Gastrocnemius medialis (tissue), 4 donors: ENCODE measurements around the gene ADARB2. TPM values are rescaled to one million over a fixed set of nuclear protein-coding genes. Genes with fewer than 3 reads are reported as not detected.

Experiments
- ATAC-seq, 2 donors: fragments of 150-250 bp; one replicate each; pipeline ENCODE4 v1.9.1; 2016
- DNase-seq, 2 donors: peaks; one replicate each; pipeline ENCODE4 v3.0.0-alpha.2; 2019
- H3K27ac ChIP-seq, 4 donors: fragments of 200-600 bp; sonication (generic); 1 replicate in 1 of 4; 2 replicates in 3 of 4; pipeline ENCODE4 v1.5.1; 2016 to 2018; ENCODE audit warnings: mild to moderate bottlenecking in 2 of 4, moderate library complexity in 1 of 4
- H3K27me3 ChIP-seq, 3 donors: fragments of 200-600 bp; sonication (generic) in 2 of 3; 1 replicate in 1 of 3; 2 replicates in 2 of 3; pipeline versions ENCODE4 v1.5.1 to v1.6.0; 2016 to 2019; ENCODE audit warnings: mild to moderate bottlenecking in 1 of 3, moderate library complexity in 1 of 3
- H3K36me3 ChIP-seq, 2 donors: fragments of 200-600 bp; sonication (generic) in 1 of 2; one replicate each; pipeline ENCODE4 v1.5.1; 2017 to 2018
- H3K4me1 ChIP-seq, 2 donors: fragments of 200-600 bp; sonication (generic) in 1 of 2; one replicate each; pipeline ENCODE4 v1.5.1; 2016 to 2017; ENCODE audit warnings: mild to moderate bottlenecking in 2 of 2
- H3K4me3 ChIP-seq, 4 donors: fragments of 200-600 bp; sonication (generic) in 3 of 4; 1 replicate in 1 of 4; 2 replicates in 3 of 4; pipeline ENCODE4 v1.5.1; 2016 to 2019; ENCODE audit warnings: mild to moderate bottlenecking in 2 of 4
- H3K9me3 ChIP-seq, 3 donors: fragments of 200-600 bp; sonication (generic) in 2 of 3; 1 replicate in 1 of 3; 2 replicates in 2 of 3; pipeline ENCODE4 v1.5.1; 2016 to 2019
- CTCF ChIP-seq, 5 experiments: fragments of 450-650 bp in 3 of 5; fragments of 200-600 bp in 2 of 5; sonication (generic) in 2 of 5; IDR thresholded peaks in 4 of 5; conservative IDR thresholded peaks in 1 of 5; 1 replicate in 4 of 5; 2 replicates in 1 of 5; pipeline ENCODE4 v1.5.1; 2016 to 2019; ENCODE audit warnings: antibody characterized with exemption in 5 of 5, mild to moderate bottlenecking in 3 of 5, moderate library complexity in 3 of 5
- POLR2A ChIP-seq, 2 donors: fragments of 450-650 bp; IDR thresholded peaks; one replicate each; pipeline ENCODE4 v1.6.1; 2017; ENCODE audit warnings: antibody characterized with exemption in 2 of 2, mild to moderate bottlenecking in 2 of 2, moderate library complexity in 2 of 2
- in situ Hi-C, 4 donors: fragments of 200-750 bp; cut with MboI; loops; one replicate each; pipeline versions ENCODE4 v1.15.0 to v1.8.0; 2017; ENCODE audit warnings: low sequenced_read_pairs in 4 of 4
- intact Hi-C: fragments of 100-400 bp; cut with DNase I; formaldehyde crosslinking; loops from one replicate; pipeline ENCODE4 v1.15.1; 2023; ENCODE audit warnings: low total_unique reads
- total RNA-seq, 4 donors: library from RNA; depleted of rRNA; stranded (reverse); fragments of >200 nt; gene quantifications; one replicate each; pipeline versions ENCODE4 v1.1.0 to v1.2.3, GENCODE V29; 2016

ADARB2 gene
- total RNA-seq, 4 donors from 2014 or later, result 0.07 to 0.87 (median 0.10) TPM

- H3K27me3 ChIP-seq, result no peaks in the 10 kb centered on the region
- intact Hi-C loops (no loop called here), in situ Hi-C loops (no loop called here)
- ATAC-seq (no peak), DNase-seq (no peak)
- no peak overlapping the region for H3K27ac ChIP-seq
- no peak overlapping the region for H3K4me3 ChIP-seq
- TF ChIP-seq POLR2A (IDR thresholded peaks at IDR 0.05) (no peak), CTCF (IDR thresholded peaks at IDR 0.05 in 4 of 5, conservative IDR thresholded peaks at IDR 0.05 in 1 of 5) (no peak)
- H3K9me3 ChIP-seq, result no peaks in the 10 kb centered on the region
- H3K36me3 ChIP-seq, result no peaks in the 10 kb centered on the region
- H3K4me1 ChIP-seq, result no peaks in the 10 kb centered on the region
These were observed 31.1 kb downstream of the ADARB2 start for GRCh38 chr10:1706256-1706655.

GRCh38 chr10:1698185-1698584, 39.1 kb downstream of the ADARB2 start:
- H3K27ac ChIP-seq, result no peak overlapping the region
- H3K9me3 ChIP-seq, result no peaks in the 10 kb centered on the region
- no peak for TF ChIP-seq POLR2A (IDR thresholded peaks at IDR 0.05)
- TF ChIP-seq CTCF (IDR thresholded peaks at IDR 0.05 in 4 of 5, conservative IDR thresholded peaks at IDR 0.05 in 1 of 5), result no peak
- DNase-seq, result no peak
- H3K27me3 ChIP-seq, result no peaks in the 10 kb centered on the region
- in situ Hi-C loops, result no loop called here
- intact Hi-C loops, result no loop called here
- H3K4me3 ChIP-seq, result no peak overlapping the region
- H3K4me1 ChIP-seq, result no peaks in the 10 kb centered on the region
- no peak for ATAC-seq
- no peaks in the 10 kb centered on the region for H3K36me3 ChIP-seq

GRCh38 chr10:1696106-1696505, 41.2 kb downstream of the ADARB2 start:
- H3K9me3 ChIP-seq, result no peaks in the 10 kb centered on the region
- H3K4me3 ChIP-seq, result no peak overlapping the region
- in situ Hi-C loops (no loop called here), intact Hi-C loops (no loop called here)
- no peak overlapping the region for H3K27ac ChIP-seq
- TF ChIP-seq CTCF (IDR thresholded peaks at IDR 0.05 in 4 of 5, conservative IDR thresholded peaks at IDR 0.05 in 1 of 5) (no peak), POLR2A (IDR thresholded peaks at IDR 0.05) (no peak)
- H3K27me3 ChIP-seq, result no peaks in the 10 kb centered on the region
- ATAC-seq (no peak), DNase-seq (no peak)
- no peaks in the 10 kb centered on the region for H3K4me1 ChIP-seq
- no peaks in the 10 kb centered on the region for H3K36me3 ChIP-seq

GRCh38 chr10:1690086-1690485, 47.2 kb downstream of the ADARB2 start:
- no peaks in the 10 kb centered on the region for H3K9me3 ChIP-seq
- DNase-seq, result no peak
- no peaks in the 10 kb centered on the region for H3K27me3 ChIP-seq
- H3K27ac ChIP-seq, result no peak overlapping the region
- no peak for ATAC-seq
- no peak overlapping the region for H3K4me3 ChIP-seq
- H3K4me1 ChIP-seq, result no peaks in the 10 kb centered on the region
- intact Hi-C loops (no loop called here), in situ Hi-C loops (no loop called here)
- H3K36me3 ChIP-seq, result no peaks in the 10 kb centered on the region
- TF ChIP-seq CTCF (IDR thresholded peaks at IDR 0.05 in 4 of 5, conservative IDR thresholded peaks at IDR 0.05 in 1 of 5), result no peak
- no peak for TF ChIP-seq POLR2A (IDR thresholded peaks at IDR 0.05)

- DNase-seq (no peak), ATAC-seq (no peak)
- Histone ChIP-seq H3K27ac (no peak overlapping the region), H3K27me3 (no peaks in the 10 kb centered on the region), H3K9me3 (no peaks in the 10 kb centered on the region), H3K4me3 (no peak overlapping the region), H3K4me1 (no peaks in the 10 kb centered on the region), H3K36me3 (no peaks in the 10 kb centered on the region)
- in situ Hi-C loops, result no loop called here
- intact Hi-C loops, result no loop called here
- TF ChIP-seq CTCF (IDR thresholded peaks at IDR 0.05 in 4 of 5, conservative IDR thresholded peaks at IDR 0.05 in 1 of 5), result no peak
- no peak for TF ChIP-seq POLR2A (IDR thresholded peaks at IDR 0.05)
These were observed 48.8 kb downstream of the ADARB2 start for GRCh38 chr10:1688531-1688930.
